Measurements from ENCODE around the gene HOXB4.

Gene HOXB4

DNA sequence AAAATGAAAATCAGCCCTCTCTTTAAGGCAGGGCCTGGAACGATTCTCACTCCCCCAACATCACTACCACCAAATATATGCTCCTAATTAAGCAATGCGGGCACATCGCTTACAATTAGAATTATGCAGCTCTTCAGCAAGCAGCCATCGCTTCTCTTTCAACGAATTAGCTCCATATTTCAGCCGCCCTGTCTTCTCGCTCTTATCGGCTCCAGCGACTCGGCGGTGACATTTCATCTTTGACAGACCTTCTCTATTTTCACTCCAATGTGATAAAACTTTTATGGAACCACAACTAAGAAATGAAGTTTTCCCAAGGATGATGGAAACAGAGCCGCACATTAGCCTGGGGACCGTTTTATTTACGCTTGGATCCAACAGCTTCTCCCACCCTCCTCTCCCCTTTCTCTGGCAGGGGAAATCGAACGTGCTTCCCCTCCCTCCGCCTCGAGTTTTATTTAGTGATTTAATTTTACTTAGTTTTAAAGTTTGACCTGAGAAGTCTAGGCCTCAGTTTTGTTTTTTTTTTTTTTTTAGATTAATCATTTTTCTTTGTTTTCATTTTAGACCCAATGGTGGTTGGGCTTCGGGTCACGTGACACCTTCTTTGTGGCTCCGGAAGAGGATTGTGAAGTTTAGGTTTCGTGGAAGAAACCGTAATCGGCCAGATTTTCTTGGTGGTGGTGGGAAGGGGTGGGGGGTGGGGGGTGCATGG is 30.2 kb downstream of the HOXB4 start:
- Histone ChIP-seq H3K9me3 (ENCODE audit: control insufficient read depth, insufficient read depth, low read length) (no peaks in the 10 kb centered on the region), H3K9me2 (replicated peaks; ENCODE audit: control insufficient read depth, low read length) (no peaks in the 10 kb centered on the region), H3K79me2 (ENCODE audit: control insufficient read depth, low read length) (no peaks in the 10 kb centered on the region), H3K4me3 (ENCODE audit: low read length) (no peak overlapping the region), H4K20me1 (ENCODE audit: control insufficient read depth, insufficient read depth, low read depth, low read length) (no peaks in the 10 kb centered on the region), H3K4me2 (ENCODE audit: low read length) (no peak overlapping the region), H3K36me3 (ENCODE audit: control insufficient read depth, low read length) (no peaks in the 10 kb centered on the region), H3F3A (ENCODE audit: control insufficient read depth, insufficient read depth) (no peaks in the 10 kb centered on the region), H3K4me1 (ENCODE audit: control insufficient read depth, low read length) (no peaks in the 10 kb centered on the region), H3K27me3 (ENCODE audit: control insufficient read depth, low read length) (peaks cover 42% of the 10 kb centered on the region), H3K27ac (ENCODE audit: low read depth, low read length) (no peak overlapping the region)
- TF ChIP-seq EZH2phosphoT487 (IDR thresholded peaks at IDR 0.05; ENCODE audit: borderline replicate concordance, low read length), result no peak
- TF ChIP-seq, protein P1, sequence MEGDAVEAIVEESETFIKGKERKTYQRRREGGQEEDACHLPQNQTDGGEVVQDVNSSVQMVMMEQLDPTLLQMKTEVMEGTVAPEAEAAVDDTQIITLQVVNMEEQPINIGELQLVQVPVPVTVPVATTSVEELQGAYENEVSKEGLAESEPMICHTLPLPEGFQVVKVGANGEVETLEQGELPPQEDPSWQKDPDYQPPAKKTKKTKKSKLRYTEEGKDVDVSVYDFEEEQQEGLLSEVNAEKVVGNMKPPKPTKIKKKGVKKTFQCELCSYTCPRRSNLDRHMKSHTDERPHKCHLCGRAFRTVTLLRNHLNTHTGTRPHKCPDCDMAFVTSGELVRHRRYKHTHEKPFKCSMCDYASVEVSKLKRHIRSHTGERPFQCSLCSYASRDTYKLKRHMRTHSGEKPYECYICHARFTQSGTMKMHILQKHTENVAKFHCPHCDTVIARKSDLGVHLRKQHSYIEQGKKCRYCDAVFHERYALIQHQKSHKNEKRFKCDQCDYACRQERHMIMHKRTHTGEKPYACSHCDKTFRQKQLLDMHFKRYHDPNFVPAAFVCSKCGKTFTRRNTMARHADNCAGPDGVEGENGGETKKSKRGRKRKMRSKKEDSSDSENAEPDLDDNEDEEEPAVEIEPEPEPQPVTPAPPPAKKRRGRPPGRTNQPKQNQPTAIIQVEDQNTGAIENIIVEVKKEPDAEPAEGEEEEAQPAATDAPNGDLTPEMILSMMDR (IDR thresholded peaks at IDR 0.05; ENCODE audit: low read depth, low read length, poor library complexity, severe bottlenecking), result no peak

DNA sequence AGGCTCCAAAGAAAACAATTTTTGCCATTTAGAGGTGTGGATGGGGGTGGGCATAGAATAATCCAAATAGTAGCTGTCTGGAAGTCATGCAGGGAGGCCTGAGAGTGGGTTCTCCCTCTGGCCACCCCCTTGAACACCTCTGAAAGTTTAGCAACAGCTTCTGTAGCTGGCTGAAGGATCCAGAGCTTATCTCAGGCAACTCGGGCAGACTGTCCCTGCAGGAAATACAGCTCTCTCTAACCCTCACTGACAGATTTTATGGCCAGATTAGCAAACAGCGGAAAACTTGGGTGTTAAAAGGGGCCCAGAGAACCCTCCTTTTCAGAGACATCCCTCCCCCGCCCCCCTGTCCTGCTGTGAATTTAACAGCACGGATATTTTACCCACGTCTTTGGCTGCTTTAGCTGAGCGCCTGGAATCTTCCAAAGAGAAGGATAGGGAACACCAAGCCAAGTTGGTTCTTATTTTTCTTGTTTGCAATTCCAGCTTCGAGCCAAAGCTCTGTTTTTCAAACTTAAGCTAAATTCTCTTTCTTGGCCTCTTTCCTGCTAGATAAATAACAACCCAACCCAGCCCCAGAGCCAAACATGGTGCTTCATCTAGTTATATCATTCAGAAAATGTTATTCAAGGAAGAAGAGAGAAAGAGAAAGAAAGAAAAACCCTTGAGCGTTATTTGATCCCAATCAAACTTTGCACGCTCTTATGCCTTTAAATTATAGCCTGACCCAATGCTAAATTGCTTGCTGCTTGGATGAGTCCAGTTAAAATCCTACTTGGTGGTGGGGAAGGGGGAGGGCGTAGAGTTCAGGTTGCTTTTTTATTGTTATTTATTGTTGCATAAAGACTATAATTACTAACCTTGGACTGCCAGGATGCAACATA is 31.0 kb downstream of the HOXB4 start:
- no peak overlapping the region for H3K27ac ChIP-seq (ENCODE audit: low read depth, low read length)
- H4K20me1 ChIP-seq (ENCODE audit: control insufficient read depth, insufficient read depth, low read depth, low read length), result no peaks in the 10 kb centered on the region
- H3K4me3 ChIP-seq (ENCODE audit: low read length), result no peak overlapping the region
- no peaks in the 10 kb centered on the region for H3K79me2 ChIP-seq (ENCODE audit: control insufficient read depth, low read length)
- peaks cover 49% of the 10 kb centered on the region for H3K27me3 ChIP-seq (ENCODE audit: control insufficient read depth, low read length)
- no peaks in the 10 kb centered on the region for H3K9me3 ChIP-seq (ENCODE audit: control insufficient read depth, insufficient read depth, low read length)
- no peaks in the 10 kb centered on the region for H3F3A ChIP-seq (ENCODE audit: control insufficient read depth, insufficient read depth)
- H3K4me2 ChIP-seq (ENCODE audit: low read length), result no peak overlapping the region
- H3K4me1 ChIP-seq (ENCODE audit: control insufficient read depth, low read length), result no peaks in the 10 kb centered on the region
- no peak for TF ChIP-seq EZH2phosphoT487 (IDR thresholded peaks at IDR 0.05; ENCODE audit: borderline replicate concordance, low read length)
- TF ChIP-seq, protein P1 (IDR thresholded peaks at IDR 0.05; ENCODE audit: low read depth, low read length, poor library complexity, severe bottlenecking), result no peak
- H3K9me2 ChIP-seq (replicated peaks; ENCODE audit: control insufficient read depth, low read length), result no peaks in the 10 kb centered on the region
- H3K36me3 ChIP-seq (ENCODE audit: control insufficient read depth, low read length), result no peaks in the 10 kb centered on the region

DNA sequence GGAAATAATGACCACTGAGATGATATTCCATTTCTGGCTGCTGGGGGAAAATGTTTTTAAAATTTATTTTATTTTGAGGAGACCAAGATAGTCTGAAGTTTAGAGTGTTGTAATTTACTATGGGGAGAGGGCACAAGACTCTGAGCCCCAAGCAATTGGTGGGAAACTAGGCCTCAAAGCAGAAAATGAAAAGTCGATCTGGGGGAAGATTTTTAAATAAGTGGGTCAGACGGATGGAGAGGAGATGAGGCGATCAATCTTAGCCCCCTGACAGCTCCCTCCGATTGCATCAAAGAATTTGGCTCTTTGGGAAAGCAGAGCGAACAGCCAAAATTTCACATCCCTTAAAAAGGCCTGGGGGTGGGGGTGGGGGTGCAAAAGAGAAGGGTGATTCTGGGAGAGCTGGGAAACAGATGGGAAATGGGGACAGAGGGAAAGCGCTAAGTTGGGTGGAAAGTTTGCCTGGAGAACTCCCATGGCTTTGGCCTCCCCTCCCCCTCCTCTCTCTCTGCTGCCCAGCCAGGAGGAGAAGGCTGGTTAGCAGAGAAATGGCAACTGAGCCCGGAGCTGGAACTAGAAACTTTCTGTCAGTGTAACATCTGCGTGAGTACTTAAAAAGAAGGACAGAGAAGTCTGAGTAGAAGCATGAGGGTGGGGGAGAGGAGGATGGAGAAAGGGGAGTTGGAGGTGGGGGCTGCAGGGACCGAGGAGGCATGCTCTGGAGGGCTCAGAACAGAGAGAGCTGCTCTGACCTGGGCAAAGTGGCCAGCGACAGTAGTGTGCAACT is 31.8 kb downstream of the HOXB4 start:
- Histone ChIP-seq H3K9me3 (ENCODE audit: control insufficient read depth, insufficient read depth, low read length) (no peaks in the 10 kb centered on the region), H3K79me2 (ENCODE audit: control insufficient read depth, low read length) (no peaks in the 10 kb centered on the region), H3K36me3 (ENCODE audit: control insufficient read depth, low read length) (no peaks in the 10 kb centered on the region), H3K4me1 (ENCODE audit: control insufficient read depth, low read length) (no peaks in the 10 kb centered on the region), H3F3A (ENCODE audit: control insufficient read depth, insufficient read depth) (no peaks in the 10 kb centered on the region), H4K20me1 (ENCODE audit: control insufficient read depth, insufficient read depth, low read depth, low read length) (no peaks in the 10 kb centered on the region), H3K27ac (ENCODE audit: low read depth, low read length) (no peak overlapping the region), H3K4me3 (ENCODE audit: low read length) (no peak overlapping the region), H3K27me3 (ENCODE audit: control insufficient read depth, low read length) (peaks cover 57% of the 10 kb centered on the region), H3K4me2 (ENCODE audit: low read length) (no peak overlapping the region), H3K9me2 (replicated peaks; ENCODE audit: control insufficient read depth, low read length) (no peaks in the 10 kb centered on the region)
- TF ChIP-seq EZH2phosphoT487 (IDR thresholded peaks at IDR 0.05; ENCODE audit: borderline replicate concordance, low read length), result no peak
- TF ChIP-seq, protein P1 (IDR thresholded peaks at IDR 0.05; ENCODE audit: low read depth, low read length, poor library complexity, severe bottlenecking), result no peak
